ENCODE measurements around the gene FAM177A1.
"Not testable (repeated sequence)": the region's sequence is repeated elsewhere in the genome, so short reads cannot be mapped to it uniquely, and the experiment has no call there.

FAM177A1 gene

DNA sequence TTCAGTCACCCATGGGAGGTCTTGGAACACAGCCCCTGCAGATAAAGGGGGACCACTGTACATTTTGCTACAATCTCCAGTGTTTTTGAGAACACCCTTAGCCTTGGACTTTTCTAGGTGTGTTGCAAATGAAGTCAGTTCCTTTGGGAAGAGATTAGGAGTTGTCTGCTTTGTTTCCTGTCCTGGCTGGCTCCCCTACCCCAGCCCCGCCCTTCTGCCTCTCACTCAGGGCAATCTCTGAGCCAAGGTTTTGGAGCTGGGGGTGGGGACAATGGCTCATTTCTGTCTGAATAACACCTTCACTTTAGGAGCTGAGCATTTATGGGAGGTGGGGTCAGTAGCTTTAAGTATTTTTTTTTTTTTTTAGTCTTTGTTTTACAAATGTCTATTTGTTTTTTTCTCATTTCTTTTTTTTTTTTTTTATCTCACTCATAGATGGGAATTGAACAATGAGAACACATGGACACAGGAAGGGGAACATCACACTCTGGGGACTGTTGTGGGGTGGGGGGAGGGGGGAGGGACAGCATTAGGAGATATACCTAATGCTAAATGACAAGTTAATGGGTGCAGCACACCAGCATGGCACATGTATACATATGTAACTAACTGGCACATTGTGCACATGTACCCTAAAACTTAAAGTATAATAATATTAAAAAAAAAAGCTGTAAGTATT is 15.2 kb downstream of the FAM177A1 start:
- H3K9me3 ChIP-seq (ENCODE audit: control insufficient read depth, insufficient read depth, low read depth, low read length); H3K27me3 ChIP-seq (ENCODE audit: control insufficient read depth, insufficient read depth, low read length); H3K9ac ChIP-seq (ENCODE audit: low read length): not testable (repeated sequence)
- Histone ChIP-seq H3K4me1 (ENCODE audit: control insufficient read depth, insufficient read depth, low read length) (peaks cover 13% of the 10 kb centered on the region), H3K27ac (ENCODE audit: low read depth, low read length) (peak overlapping the region; percentile 28; the same call in 1 of the 2 replicates), H3K4me3 (ENCODE audit: low read depth, low read length) (peak overlapping the region; percentile 8; the same call in 1 of the 2 replicates), H3K36me3 (ENCODE audit: control insufficient read depth, insufficient read depth, low read length) (peaks cover 14% of the 10 kb centered on the region)

DNA sequence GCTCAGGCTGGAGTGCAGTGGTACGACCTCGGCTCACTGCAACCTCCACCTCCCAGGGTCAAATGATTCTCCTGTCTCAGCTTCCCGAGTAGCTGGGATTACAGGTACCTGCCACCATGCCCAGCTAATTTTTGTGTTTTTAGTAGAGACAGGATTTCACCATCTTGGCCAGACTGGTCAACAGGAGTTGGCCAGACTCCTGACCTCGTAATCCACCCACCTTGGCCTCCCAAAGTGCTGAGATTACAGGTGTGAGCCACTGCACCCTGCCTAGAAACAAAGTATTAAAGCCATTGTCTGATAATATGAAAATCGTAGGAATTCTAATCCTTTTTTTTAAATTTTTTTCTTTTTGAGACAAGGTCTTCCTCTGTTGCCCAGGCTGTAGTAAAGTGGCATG is 19.7 kb downstream of the FAM177A1 start:
- not testable (repeated sequence) for H3K36me3 ChIP-seq (ENCODE audit: control insufficient read depth, insufficient read depth, low read length); H3K27me3 ChIP-seq (ENCODE audit: control insufficient read depth, insufficient read depth, low read length); H3K9ac ChIP-seq (ENCODE audit: low read length); H3K4me1 ChIP-seq (ENCODE audit: control insufficient read depth, insufficient read depth, low read length); H3K9me3 ChIP-seq (ENCODE audit: control insufficient read depth, insufficient read depth, low read depth, low read length); H3K27ac ChIP-seq (ENCODE audit: low read depth, low read length); H3K4me3 ChIP-seq (ENCODE audit: low read depth, low read length)

DNA sequence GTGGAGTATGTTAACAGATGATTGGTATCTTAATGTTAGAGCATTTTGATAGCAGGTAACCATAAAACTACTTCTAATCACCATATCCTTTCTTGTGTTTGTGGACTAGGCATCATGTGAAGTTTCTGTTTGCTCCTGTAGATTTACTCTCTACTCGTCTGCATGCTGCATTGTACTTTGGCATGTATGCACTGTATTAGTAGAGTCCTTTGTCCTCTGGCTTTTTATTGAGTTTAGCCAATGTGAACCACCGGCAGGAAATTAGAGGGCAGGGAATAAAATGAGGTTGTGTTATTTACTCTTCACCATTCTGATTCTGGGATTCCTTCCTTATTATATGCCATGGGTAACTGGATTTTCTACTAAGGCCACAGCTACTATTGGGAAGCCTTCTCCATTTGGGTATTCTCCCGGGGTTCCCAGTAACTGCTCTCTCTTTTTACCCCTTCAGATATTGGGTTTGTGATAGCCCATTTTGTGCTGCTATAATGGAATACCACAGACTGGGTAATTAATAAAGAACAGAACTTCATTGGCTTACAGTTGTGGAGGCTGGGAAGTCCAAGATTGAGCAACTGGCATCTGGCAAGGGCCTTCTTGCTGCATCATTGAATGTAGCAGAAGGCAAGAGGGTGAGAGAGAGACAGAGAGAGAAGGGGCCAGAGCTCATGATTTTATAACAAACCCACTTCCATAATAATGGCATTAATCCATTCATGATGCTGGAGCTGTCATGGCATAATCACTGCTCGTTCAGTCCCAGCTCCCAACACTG is 22.4 kb downstream of the FAM177A1 start:
- Histone ChIP-seq H3K9ac (ENCODE audit: low read length) (no peak overlapping the region), H3K27ac (ENCODE audit: low read depth, low read length) (no peak overlapping the region), H3K4me3 (ENCODE audit: low read depth, low read length) (no peak overlapping the region), H3K9me3 (ENCODE audit: control insufficient read depth, insufficient read depth, low read depth, low read length) (no peaks in the 10 kb centered on the region), H3K4me1 (ENCODE audit: control insufficient read depth, insufficient read depth, low read length) (no peaks in the 10 kb centered on the region), H3K27me3 (ENCODE audit: control insufficient read depth, insufficient read depth, low read length) (no peaks in the 10 kb centered on the region), H3K36me3 (ENCODE audit: control insufficient read depth, insufficient read depth, low read length) (peaks cover 8% of the 10 kb centered on the region)

DNA sequence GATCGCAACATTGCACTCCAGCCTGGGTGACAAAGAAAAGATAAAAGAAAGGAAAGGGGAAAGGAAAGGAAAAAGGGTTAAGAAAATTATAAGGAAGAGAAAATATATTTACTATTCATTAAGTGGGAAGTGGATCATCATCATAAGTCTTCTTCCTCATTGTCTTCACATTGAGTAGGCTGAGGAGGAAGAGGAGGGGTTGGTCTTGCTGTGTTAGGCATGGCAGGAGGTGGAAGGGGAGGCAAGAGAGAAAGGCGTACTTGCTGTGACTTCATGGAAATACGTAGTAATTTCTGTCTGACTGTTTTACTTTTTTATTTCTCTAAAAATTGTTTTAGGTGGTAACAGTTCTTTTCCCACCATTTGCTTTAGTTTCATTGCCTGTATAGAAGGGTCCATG is 26.2 kb downstream of the FAM177A1 start:
- Histone ChIP-seq H3K9me3 (ENCODE audit: control insufficient read depth, insufficient read depth, low read depth, low read length) (no peaks in the 10 kb centered on the region), H3K27ac (ENCODE audit: low read depth, low read length) (no peak overlapping the region), H3K4me3 (ENCODE audit: low read depth, low read length) (no peak overlapping the region), H3K27me3 (ENCODE audit: control insufficient read depth, insufficient read depth, low read length) (no peaks in the 10 kb centered on the region), H3K36me3 (ENCODE audit: control insufficient read depth, insufficient read depth, low read length) (peaks cover 10% of the 10 kb centered on the region), H3K9ac (ENCODE audit: low read length) (no peak overlapping the region), H3K4me1 (ENCODE audit: control insufficient read depth, insufficient read depth, low read length) (no peaks in the 10 kb centered on the region)

DNA sequence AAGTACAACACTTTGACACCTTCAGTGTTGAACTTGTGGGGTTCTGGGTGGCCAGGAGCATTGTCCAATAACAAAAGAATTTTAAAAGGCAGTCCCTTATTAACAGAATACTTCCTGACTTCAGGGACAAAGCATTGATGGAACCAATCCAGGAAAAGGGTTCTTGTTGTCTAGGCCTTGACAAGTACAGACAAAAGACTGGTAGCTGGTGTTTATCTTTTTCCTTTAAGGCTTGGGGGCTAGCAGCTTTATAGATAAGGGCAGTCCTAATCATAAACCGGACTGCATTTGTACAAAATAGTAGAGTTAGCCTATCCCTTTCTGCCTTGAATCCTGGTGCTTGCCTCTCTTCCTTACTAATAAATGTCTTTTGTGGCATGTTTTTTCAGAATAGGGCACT is 27.4 kb downstream of the FAM177A1 start:
- Histone ChIP-seq H3K27me3 (ENCODE audit: control insufficient read depth, insufficient read depth, low read length) (no peaks in the 10 kb centered on the region), H3K27ac (ENCODE audit: low read depth, low read length) (no peak overlapping the region), H3K4me1 (ENCODE audit: control insufficient read depth, insufficient read depth, low read length) (no peaks in the 10 kb centered on the region), H3K4me3 (ENCODE audit: low read depth, low read length) (no peak overlapping the region), H3K9ac (ENCODE audit: low read length) (no peak overlapping the region), H3K36me3 (ENCODE audit: control insufficient read depth, insufficient read depth, low read length) (peaks cover 15% of the 10 kb centered on the region), H3K9me3 (ENCODE audit: control insufficient read depth, insufficient read depth, low read depth, low read length) (no peaks in the 10 kb centered on the region)

DNA sequence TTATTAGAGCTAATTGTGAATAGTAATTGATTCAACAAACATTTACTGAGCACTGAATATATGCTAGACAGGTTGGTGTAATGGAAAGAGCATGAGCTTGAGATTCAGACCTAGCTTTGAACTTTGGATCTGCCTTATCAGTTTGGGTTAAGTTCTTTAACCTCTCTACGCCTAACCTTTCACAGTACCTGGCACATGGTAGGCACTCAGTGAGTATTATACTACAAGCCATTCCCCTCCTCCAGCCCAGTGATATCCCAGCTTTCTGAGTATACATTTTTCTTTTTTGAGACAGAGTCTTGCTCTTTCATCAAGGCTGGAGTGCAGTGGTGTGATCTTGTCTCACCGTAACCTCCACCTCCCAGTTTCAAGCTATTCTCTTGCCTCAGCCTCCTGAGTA is 32.0 kb downstream of the FAM177A1 start:
- peaks cover 40% of the 10 kb centered on the region for H3K36me3 ChIP-seq (ENCODE audit: control insufficient read depth, insufficient read depth, low read length)
- no peaks in the 10 kb centered on the region for H3K4me1 ChIP-seq (ENCODE audit: control insufficient read depth, insufficient read depth, low read length)
- no peaks in the 10 kb centered on the region for H3K27me3 ChIP-seq (ENCODE audit: control insufficient read depth, insufficient read depth, low read length)
- H3K9me3 ChIP-seq (ENCODE audit: control insufficient read depth, insufficient read depth, low read depth, low read length) = no peaks in the 10 kb centered on the region
- no peak overlapping the region for H3K4me3 ChIP-seq (ENCODE audit: low read depth, low read length)
- H3K27ac ChIP-seq (ENCODE audit: low read depth, low read length) = no peak overlapping the region
- H3K9ac ChIP-seq (ENCODE audit: low read length) = no peak overlapping the region

DNA sequence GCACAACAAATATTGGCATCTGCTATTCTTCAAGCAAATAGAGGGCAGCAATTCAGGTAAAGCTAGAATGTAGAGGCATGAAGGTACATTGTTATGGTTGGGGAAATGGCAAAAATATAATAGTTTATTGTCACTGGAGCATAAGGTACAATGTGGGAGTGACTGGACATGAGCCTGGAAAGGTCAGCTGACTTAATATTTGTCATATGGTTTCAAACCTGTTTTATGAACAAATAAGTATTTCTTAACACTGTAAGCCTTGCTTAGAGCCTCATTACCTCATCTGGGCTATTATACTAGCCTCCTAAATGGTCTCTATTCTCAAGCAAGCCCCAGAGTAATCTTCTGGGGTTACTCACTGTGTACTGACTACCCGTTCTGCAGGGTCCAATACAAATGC is 33.7 kb downstream of the FAM177A1 start:
- Histone ChIP-seq H3K4me3 (ENCODE audit: low read depth, low read length) (no peak overlapping the region), H3K27me3 (ENCODE audit: control insufficient read depth, insufficient read depth, low read length) (no peaks in the 10 kb centered on the region), H3K4me1 (ENCODE audit: control insufficient read depth, insufficient read depth, low read length) (no peaks in the 10 kb centered on the region), H3K27ac (ENCODE audit: low read depth, low read length) (no peak overlapping the region), H3K9me3 (ENCODE audit: control insufficient read depth, insufficient read depth, low read depth, low read length) (no peaks in the 10 kb centered on the region), H3K36me3 (ENCODE audit: control insufficient read depth, insufficient read depth, low read length) (peaks cover 48% of the 10 kb centered on the region), H3K9ac (ENCODE audit: low read length) (no peak overlapping the region)

DNA sequence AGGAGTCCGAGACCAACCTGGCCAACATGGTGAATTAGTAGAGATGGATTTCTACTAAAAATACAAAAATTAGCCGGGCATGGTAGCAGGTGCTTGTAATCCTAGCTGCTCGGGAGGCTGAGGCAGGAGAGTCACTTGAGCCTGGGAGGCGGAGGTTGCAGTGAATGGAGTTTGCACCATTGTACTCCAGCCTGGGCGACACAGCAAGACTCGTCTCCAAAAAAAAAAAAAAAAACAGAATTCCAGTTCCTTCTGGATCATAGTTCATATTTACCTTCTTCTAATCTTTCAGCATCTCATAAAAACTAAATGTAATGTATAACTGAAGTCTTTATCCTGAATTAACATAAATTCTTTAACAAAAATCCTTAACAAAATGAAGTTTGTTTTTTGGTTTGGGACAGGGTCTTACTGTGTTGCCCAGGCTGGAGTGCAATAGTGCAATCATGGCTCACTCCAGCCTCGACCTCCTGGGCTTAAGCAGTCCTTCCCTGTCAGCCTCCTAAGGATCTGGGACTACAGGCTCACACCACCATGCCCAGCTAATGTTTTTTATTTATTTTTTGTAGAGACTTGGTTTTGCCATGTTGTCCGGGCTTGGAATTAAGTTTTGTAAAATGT is 37.6 kb downstream of the FAM177A1 start:
- peaks cover 63% of the 10 kb centered on the region for H3K36me3 ChIP-seq (ENCODE audit: control insufficient read depth, insufficient read depth, low read length)
- no peak overlapping the region for H3K9ac ChIP-seq (ENCODE audit: low read length)
- no peaks in the 10 kb centered on the region for H3K4me1 ChIP-seq (ENCODE audit: control insufficient read depth, insufficient read depth, low read length)

DNA sequence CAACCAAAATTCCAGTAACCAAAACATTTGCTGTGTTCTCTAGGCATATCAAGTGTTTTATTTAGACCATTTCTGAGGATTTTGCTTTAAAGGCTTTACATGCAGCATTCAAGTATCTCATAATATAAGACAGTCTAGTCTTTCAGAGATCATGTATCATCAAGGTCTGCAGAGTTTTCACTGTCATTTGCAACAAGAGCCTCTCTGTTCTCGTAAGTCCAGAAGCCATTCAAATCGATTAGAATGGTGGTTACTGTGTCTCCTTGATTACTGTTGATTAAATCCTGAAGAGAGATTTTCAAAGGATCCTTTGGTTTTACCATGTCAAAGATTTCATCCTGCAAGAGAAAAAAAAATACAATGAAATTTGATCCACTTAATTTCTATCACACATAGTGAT is 39.4 kb downstream of the FAM177A1 start:
- no peak overlapping the region for H3K9ac ChIP-seq (ENCODE audit: low read length)
- H3K4me3 ChIP-seq (ENCODE audit: low read depth, low read length) = no peak overlapping the region
- H3K9me3 ChIP-seq (ENCODE audit: control insufficient read depth, insufficient read depth, low read depth, low read length) = no peaks in the 10 kb centered on the region
- H3K4me1 ChIP-seq (ENCODE audit: control insufficient read depth, insufficient read depth, low read length) = no peaks in the 10 kb centered on the region
- no peak overlapping the region for H3K27ac ChIP-seq (ENCODE audit: low read depth, low read length)
- no peaks in the 10 kb centered on the region for H3K27me3 ChIP-seq (ENCODE audit: control insufficient read depth, insufficient read depth, low read length)
- peaks cover 54% of the 10 kb centered on the region for H3K36me3 ChIP-seq (ENCODE audit: control insufficient read depth, insufficient read depth, low read length)

More for the DNA sequence above, 37.6 kb downstream of the FAM177A1 start:
- Histone ChIP-seq H3K9me3 (ENCODE audit: control insufficient read depth, insufficient read depth, low read depth, low read length) (no peaks in the 10 kb centered on the region), H3K27ac (ENCODE audit: low read depth, low read length) (no peak overlapping the region), H3K4me3 (ENCODE audit: low read depth, low read length) (no peak overlapping the region), H3K27me3 (ENCODE audit: control insufficient read depth, insufficient read depth, low read length) (no peaks in the 10 kb centered on the region)

DNA sequence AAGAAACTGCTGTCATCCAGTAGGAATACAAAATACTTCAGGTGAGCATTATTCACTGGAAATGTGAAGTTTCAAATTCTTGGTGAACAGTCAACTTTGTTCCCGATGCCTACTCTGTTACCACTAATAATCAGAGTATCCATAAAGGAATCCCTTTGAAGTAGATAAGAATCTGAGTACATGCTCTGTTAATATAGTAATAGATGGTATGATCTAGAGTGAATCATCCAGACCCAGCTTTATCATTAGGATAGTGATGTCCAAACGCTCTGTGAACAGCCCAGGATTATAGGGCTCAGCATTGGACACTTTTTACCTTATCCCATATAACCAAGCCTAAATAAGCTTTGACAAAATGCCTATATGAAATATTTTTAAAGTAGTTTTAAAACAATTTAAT is 42.4 kb downstream of the FAM177A1 start:
- Histone ChIP-seq H3K9ac (ENCODE audit: low read length) (no peak overlapping the region), H3K4me1 (ENCODE audit: control insufficient read depth, insufficient read depth, low read length) (no peaks in the 10 kb centered on the region), H3K9me3 (ENCODE audit: control insufficient read depth, insufficient read depth, low read depth, low read length) (0 out of 2 replicates have a peak, but pooled peaks cover 2% of the 10 kb centered on the region), H3K36me3 (ENCODE audit: control insufficient read depth, insufficient read depth, low read length) (peaks cover 51% of the 10 kb centered on the region), H3K27me3 (ENCODE audit: control insufficient read depth, insufficient read depth, low read length) (no peaks in the 10 kb centered on the region), H3K27ac (ENCODE audit: low read depth, low read length) (no peak overlapping the region), H3K4me3 (ENCODE audit: low read depth, low read length) (no peak overlapping the region)

DNA sequence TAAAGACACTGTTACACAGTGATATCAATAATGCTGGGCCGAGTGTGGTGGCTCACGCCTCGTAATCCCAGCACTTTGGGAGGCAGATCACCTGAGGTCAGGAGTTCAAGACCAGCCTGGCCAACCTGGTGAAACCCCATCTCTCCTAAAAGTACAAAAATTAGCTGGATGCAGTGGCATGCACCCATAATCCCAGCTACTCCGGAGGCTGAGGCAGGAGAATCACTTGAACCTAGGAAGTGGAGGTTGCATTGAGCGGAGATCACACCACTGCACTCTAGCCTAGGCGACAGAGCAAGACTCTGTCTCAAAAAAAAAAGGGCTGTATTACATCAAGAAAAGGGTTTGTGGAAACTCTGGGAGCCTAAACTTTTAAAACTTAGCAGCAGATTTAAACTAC is 48.6 kb downstream of the FAM177A1 start:
- H3K36me3 ChIP-seq (ENCODE audit: control insufficient read depth, insufficient read depth, low read length) = peaks cover 64% of the 10 kb centered on the region
- H3K9ac ChIP-seq (ENCODE audit: low read length) = not testable (repeated sequence)

More for the DNA sequence above, 48.6 kb downstream of the FAM177A1 start:
- H3K27ac ChIP-seq (ENCODE audit: low read depth, low read length); H3K9me3 ChIP-seq (ENCODE audit: control insufficient read depth, insufficient read depth, low read depth, low read length); H3K4me1 ChIP-seq (ENCODE audit: control insufficient read depth, insufficient read depth, low read length); H3K27me3 ChIP-seq (ENCODE audit: control insufficient read depth, insufficient read depth, low read length); H3K4me3 ChIP-seq (ENCODE audit: low read depth, low read length): not testable (repeated sequence)

All from HUES6 (cell line).